Colonic mucosa (tissue), 4 donors: ENCODE results near the gene GAS6. TPM values are rescaled to one million over a fixed set of nuclear protein-coding genes. Genes with fewer than 3 reads are reported as not detected.

ENCODE experiments used
- DNase-seq: peaks from one replicate; pipeline ENCODE4 v3.0.0-alpha.2; 2020
- H3K27ac ChIP-seq: fragments of 200-600 bp; one replicate; pipeline ENCODE4 v1.8.0; 2021
- H3K27me3 ChIP-seq: fragments of 200-600 bp; one replicate; pipeline ENCODE4 v1.8.0; 2021
- H3K36me3 ChIP-seq: fragments of 200-600 bp; one replicate; pipeline ENCODE4 v1.8.0; 2021
- H3K4me1 ChIP-seq: fragments of 200-600 bp; one replicate; pipeline ENCODE4 v1.8.0; 2021; ENCODE audit warnings: mild to moderate bottlenecking
- H3K4me3 ChIP-seq: fragments of 200-600 bp; one replicate; pipeline ENCODE4 v1.8.0; 2021
- H3K9ac ChIP-seq, 2 donors: one replicate each; pipeline ENCODE4 v1.7.0; 2013; ENCODE audit warnings: control low read depth in 2 of 2, low read depth in 2 of 2, low read length in 2 of 2
- H3K9me3 ChIP-seq: fragments of 200-600 bp; one replicate; pipeline ENCODE4 v1.8.0; 2021
- CTCF ChIP-seq: fragments of 200-600 bp; IDR thresholded peaks from one replicate; pipeline ENCODE4 v1.8.0; 2022; ENCODE audit warnings: antibody characterized with exemption, mild to moderate bottlenecking
- intact Hi-C: fragments of 100-400 bp; cut with DNase I; formaldehyde crosslinking; loops from one replicate; pipeline ENCODE4 v1.14.1; 2022
- total RNA-seq, 2 donors: library from RNA; stranded (reverse); fragmentation: NEBNext Ultra II Directional in 1 of 2; extraction: Animal tissue kit (Norgen Biotek cat#: 25700) in 1 of 2; gene quantifications; one replicate each; pipeline ENCODE4 v1.2.1, GENCODE V29; 2021
- donor health status: healthy.
- donor health status: DM: no; HTN: no; CAD: no.
- donor health status: DM: no; HTN: no; CAD: no.

The GAS6 gene
- total RNA-seq, 2 donors from 2014 or later, result 118 to 121 TPM

GRCh38 chr13:113825841-113826240, 38.0 kb downstream of the GAS6 start:
- H3K4me1 ChIP-seq, result no peaks in the 10 kb centered on the region
- H3K27me3 ChIP-seq, result no peaks in the 10 kb centered on the region
- H3K27ac ChIP-seq, result no peak overlapping the region
- no peaks in the 10 kb centered on the region for H3K36me3 ChIP-seq
- intact Hi-C loops, result no loop called here
- no peaks in the 10 kb centered on the region for H3K9me3 ChIP-seq
- no peak for TF ChIP-seq CTCF
- no peak overlapping the region for H3K4me3 ChIP-seq
- no peak for DNase-seq
- H3K9ac ChIP-seq, result no peak overlapping the region

- H3K9me3 ChIP-seq, result no peaks in the 10 kb centered on the region
- no peak overlapping the region for H3K4me3 ChIP-seq
- DNase-seq, result no peak
- no peak for TF ChIP-seq CTCF
- no peak overlapping the region for H3K9ac ChIP-seq
- no peak overlapping the region for H3K27ac ChIP-seq
- H3K36me3 ChIP-seq, result no peaks in the 10 kb centered on the region
- H3K4me1 ChIP-seq, result no peaks in the 10 kb centered on the region
- no peaks in the 10 kb centered on the region for H3K27me3 ChIP-seq
- intact Hi-C loops, result no loop called here
These were observed 40.1 kb downstream of the GAS6 start for GRCh38 chr13:113823771-113824170.

- no peak for DNase-seq
These were observed 40.7 kb downstream of the GAS6 start for GRCh38 chr13:113822956-113823744.

GRCh38 chr13:113822266-113822665, 41.6 kb downstream of the GAS6 start:
- DNase-seq, result no peak
- no peaks in the 10 kb centered on the region for H3K36me3 ChIP-seq
- no peaks in the 10 kb centered on the region for H3K4me1 ChIP-seq
- intact Hi-C loops, result no loop called here
- H3K9me3 ChIP-seq, result no peaks in the 10 kb centered on the region
- H3K9ac ChIP-seq, result no peak overlapping the region
- H3K4me3 ChIP-seq, result no peak overlapping the region
- H3K27ac ChIP-seq, result no peak overlapping the region
- H3K27me3 ChIP-seq, result no peaks in the 10 kb centered on the region
- no peak for TF ChIP-seq CTCF

More at GRCh38 chr13:113822956-113823744, 40.7 kb downstream of the GAS6 start:
- intact Hi-C loops, result no loop called here
- no peaks in the 10 kb centered on the region for H3K27me3 ChIP-seq
- no peak for TF ChIP-seq CTCF
- no peaks in the 10 kb centered on the region for H3K9me3 ChIP-seq
- H3K27ac ChIP-seq, result no peak overlapping the region
- H3K4me1 ChIP-seq, result no peaks in the 10 kb centered on the region
- H3K36me3 ChIP-seq, result no peaks in the 10 kb centered on the region
- no peak overlapping the region for H3K4me3 ChIP-seq
- H3K9ac ChIP-seq, result no peak overlapping the region

- Histone ChIP-seq H3K4me1 (no peaks in the 10 kb centered on the region), H3K4me3 (no peak overlapping the region), H3K9me3 (no peaks in the 10 kb centered on the region), H3K27me3 (no peaks in the 10 kb centered on the region), H3K9ac (no peak overlapping the region), H3K27ac (no peak overlapping the region), H3K36me3 (no peaks in the 10 kb centered on the region)
- intact Hi-C loops, result no loop called here
- DNase-seq, result no peak
- no peak for TF ChIP-seq CTCF
These were observed 42.0 kb downstream of the GAS6 start for GRCh38 chr13:113821847-113822246.
